DMS 273 (cell line): Measurements from ENCODE around the gene MACF1.
"Not testable (repeated sequence)": the region's sequence is repeated elsewhere in the genome, so short reads cannot be mapped to it uniquely, and the experiment has no call there.

Experiments
- DNase-seq: peaks from one replicate; lab custom pipeline; 2025; ENCODE audit not compliant: unreplicated experiment; lab: John Stamatoyannopoulos, UW

Gene MACF1

GRCh38 chr1:39484564-39484963 lies 280.1 kb downstream of the MACF1 start:
- DNase-seq: no peak

- DNase-seq: no peak
Measured at GRCh38 chr1:39485046-39485803, 280.7 kb downstream of the MACF1 start.

- no peak for DNase-seq
Measured at GRCh38 chr1:39488012-39488545, 283.6 kb downstream of the MACF1 start.

GRCh38 chr1:39488793-39489566 lies 284.5 kb downstream of the MACF1 start:
- peak; percentile 93 for DNase-seq

GRCh38 chr1:39489567-39490239 lies 285.2 kb downstream of the MACF1 start:
- peak; percentile 95 for DNase-seq

- DNase-seq: no peak
Measured at GRCh38 chr1:39490596-39491145, 286.2 kb downstream of the MACF1 start.

- DNase-seq: peak; percentile 100
Measured at GRCh38 chr1:39491146-39491921, 286.8 kb downstream of the MACF1 start, which contains the start of gene BMP8A. Gene BMP8A, plus strand, starts transcription at chr1:39491636. Its CDS starts 356 bp downstream, at chr1:39491992.

- peak; percentile 94 for DNase-seq
Measured at GRCh38 chr1:39492118-39493042, 287.9 kb downstream of the MACF1 start.

GRCh38 chr1:39493043-39493810 lies 288.7 kb downstream of the MACF1 start:
- not testable (repeated sequence) for DNase-seq

GRCh38 chr1:39494671-39495410 lies 290.3 kb downstream of the MACF1 start:
- DNase-seq: no peak

GRCh38 chr1:39496520-39496919 lies 292.0 kb downstream of the MACF1 start:
- DNase-seq: not testable (repeated sequence)

- DNase-seq: no peak
Measured at GRCh38 chr1:39497585-39497984, 293.1 kb downstream of the MACF1 start.

GRCh38 chr1:39498096-39498710 lies 293.7 kb downstream of the MACF1 start:
- DNase-seq: not testable (repeated sequence)

- not testable (repeated sequence) for DNase-seq
Measured at GRCh38 chr1:39498821-39499220, 294.3 kb downstream of the MACF1 start.

- DNase-seq: no peak
Measured at GRCh38 chr1:39499668-39500067, 295.2 kb downstream of the MACF1 start.

- no peak for DNase-seq
Measured at GRCh38 chr1:39500862-39501389, 296.4 kb downstream of the MACF1 start.

GRCh38 chr1:39501666-39502065 lies 297.2 kb downstream of the MACF1 start:
- DNase-seq: no peak
